Motor neuron (in vitro differentiated cells): Measurements from ENCODE around the gene CEP192. TPM values are rescaled to one million over a fixed set of nuclear protein-coding genes. Genes with fewer than 3 reads are reported as not detected.

Experiments
- ATAC-seq, 8 experiments: fragments of 200-7000 bp; cut with Tn5 transposase; replicated peaks in 6 of 8; 2 replicates each; pipeline ENCODE4 v1.8.0; 2021; ENCODE audit warnings: mild to moderate bottlenecking in 8 of 8, moderate library complexity in 8 of 8
- H3K27ac ChIP-seq, 2 donors: fragments of 250-450 bp; sonication (Bioruptor Pico); 2 replicates each; pipeline ENCODE4 v1.9.0; 2021; ENCODE audit warnings: antibody characterized with exemption in 2 of 2, mild to moderate bottlenecking in 2 of 2, moderate library complexity in 1 of 2
- H3K4me1 ChIP-seq, 2 donors: fragments of 250-450 bp; sonication (Bioruptor Pico); replicated peaks in 1 of 2; 2 replicates each; pipeline ENCODE4 v1.6.1; 2021; ENCODE audit warnings: antibody characterized with exemption in 2 of 2, mild to moderate bottlenecking in 2 of 2, moderate library complexity in 1 of 2
- H3K4me3 ChIP-seq, 5 donors: fragments of 250-450 bp; sonication (Bioruptor Pico); 2 replicates each; pipeline ENCODE4 v1.9.0; 2021; ENCODE audit warnings: antibody characterized with exemption in 5 of 5, mild to moderate bottlenecking in 5 of 5, moderate library complexity in 4 of 5
- WGBS, 10 experiments: fragments of 450-650 bp; shearing (Covaris generic); methylation state at CpG; one replicate each; pipeline ENCODE4 v1.0.0; 2022; 5-methylcytosine and 5-hydroxymethylcytosine counted together
- in situ Hi-C, 9 experiments: fragments of 400-800 bp; cut with MboI; loops; one replicate each; pipeline ENCODE4 v1.15.0; 2021; ENCODE audit warnings: low sequenced_read_pairs in 9 of 9, low pct_unique_long_range_greater_than_20kb in 2 of 9; ENCODE audit not compliant: unreplicated experiment in 9 of 9
- total RNA-seq, 8 experiments: library from RNA; unstranded; fragments of 300-600 nt; gene quantifications; 2 replicates each; pipeline versions ENCODE4 v1.2.3 to v1.2.4, GENCODE V29; 2022

CEP192 gene, protein sequence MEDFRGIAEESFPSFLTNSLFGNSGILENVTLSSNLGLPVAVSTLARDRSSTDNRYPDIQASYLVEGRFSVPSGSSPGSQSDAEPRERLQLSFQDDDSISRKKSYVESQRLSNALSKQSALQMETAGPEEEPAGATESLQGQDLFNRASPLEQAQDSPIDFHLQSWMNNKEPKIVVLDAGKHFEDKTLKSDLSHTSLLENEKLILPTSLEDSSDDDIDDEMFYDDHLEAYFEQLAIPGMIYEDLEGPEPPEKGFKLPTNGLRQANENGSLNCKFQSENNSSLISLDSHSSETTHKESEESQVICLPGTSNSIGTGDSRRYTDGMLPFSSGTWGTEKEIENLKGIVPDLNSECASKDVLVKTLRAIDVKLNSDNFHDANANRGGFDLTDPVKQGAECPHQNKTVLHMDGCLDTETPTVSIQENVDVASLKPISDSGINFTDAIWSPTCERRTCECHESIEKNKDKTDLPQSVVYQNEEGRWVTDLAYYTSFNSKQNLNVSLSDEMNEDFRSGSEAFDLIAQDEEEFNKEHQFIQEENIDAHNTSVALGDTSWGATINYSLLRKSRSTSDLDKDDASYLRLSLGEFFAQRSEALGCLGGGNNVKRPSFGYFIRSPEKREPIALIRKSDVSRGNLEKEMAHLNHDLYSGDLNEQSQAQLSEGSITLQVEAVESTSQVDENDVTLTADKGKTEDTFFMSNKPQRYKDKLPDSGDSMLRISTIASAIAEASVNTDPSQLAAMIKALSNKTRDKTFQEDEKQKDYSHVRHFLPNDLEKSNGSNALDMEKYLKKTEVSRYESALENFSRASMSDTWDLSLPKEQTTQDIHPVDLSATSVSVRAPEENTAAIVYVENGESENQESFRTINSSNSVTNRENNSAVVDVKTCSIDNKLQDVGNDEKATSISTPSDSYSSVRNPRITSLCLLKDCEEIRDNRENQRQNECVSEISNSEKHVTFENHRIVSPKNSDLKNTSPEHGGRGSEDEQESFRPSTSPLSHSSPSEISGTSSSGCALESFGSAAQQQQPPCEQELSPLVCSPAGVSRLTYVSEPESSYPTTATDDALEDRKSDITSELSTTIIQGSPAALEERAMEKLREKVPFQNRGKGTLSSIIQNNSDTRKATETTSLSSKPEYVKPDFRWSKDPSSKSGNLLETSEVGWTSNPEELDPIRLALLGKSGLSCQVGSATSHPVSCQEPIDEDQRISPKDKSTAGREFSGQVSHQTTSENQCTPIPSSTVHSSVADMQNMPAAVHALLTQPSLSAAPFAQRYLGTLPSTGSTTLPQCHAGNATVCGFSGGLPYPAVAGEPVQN (N-terminal part only)
- total RNA-seq = 10 to 100 TPM; 12.0 to 31.6 (median 22.0) TPM

DNA sequence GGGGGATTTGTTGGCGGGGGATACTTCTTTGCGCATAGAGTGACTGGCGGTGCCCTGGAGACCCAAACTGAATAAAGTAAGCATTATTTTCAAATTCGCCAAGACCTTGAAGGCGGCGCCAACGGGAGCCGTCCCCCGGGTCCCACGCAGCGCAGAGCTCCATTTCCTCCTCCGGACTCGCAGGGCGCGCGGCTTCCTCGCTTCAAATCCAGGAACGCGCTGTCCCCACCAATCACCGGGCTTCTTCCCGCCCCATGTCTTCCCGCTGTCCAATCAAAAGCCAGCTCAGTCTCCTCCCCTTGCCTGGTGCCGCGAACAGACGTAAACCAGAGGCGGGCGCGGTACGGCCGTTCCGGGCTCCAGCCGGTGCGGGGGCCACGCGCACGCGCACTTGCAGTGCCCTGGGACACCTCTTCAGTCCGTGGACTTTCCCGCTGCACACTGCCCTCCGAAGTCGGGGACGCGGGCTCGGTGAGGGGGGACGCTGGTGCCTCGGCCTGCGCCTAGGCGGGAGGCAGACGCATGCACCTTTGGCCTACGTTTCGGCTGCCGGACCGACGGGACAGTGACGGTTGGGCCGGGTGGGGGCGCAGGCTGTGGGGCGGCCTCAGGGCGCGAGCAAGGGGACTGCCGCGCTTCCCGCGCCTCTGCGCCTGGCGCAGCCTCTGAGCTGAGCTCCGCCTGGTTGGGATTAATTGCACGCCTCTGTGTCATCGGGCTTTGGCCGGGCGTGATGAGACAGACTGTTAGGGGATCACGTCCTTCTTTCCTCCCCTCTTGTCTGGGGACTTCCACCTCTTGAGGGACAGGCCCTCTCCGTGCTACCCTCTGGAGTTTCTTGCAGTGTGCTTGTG, at the start of gene CEP192:
TSS of gene CEP192 (plus strand) at position 396 of the 854 bp plus-strand sequence. CDS start 8,063 bp downstream, outside the sequence.
- Histone ChIP-seq H3K4me1 (peaks cover 4 to 7% of the 10 kb centered on the region in 2 donors), H3K27ac (peak within 1 kb of the TSS; percentile 81 to 89), H3K4me3 (peak within 1 kb of the TSS; percentile 55 to 96 (median 87))
- WGBS, 10 experiments = 0 to 4% (median 0%) methylated on average over 2 to 32 of the region's 73 CpGs; no CpG with 5 or more reads in 5 of the 10 experiments
- ATAC-seq = peak; percentile 87 to 95 (median 93)
- in situ Hi-C loops = loop anchor here in 1 of 9 experiments (25.0 kb wide), 1 partner anchor 96 kb away; no protein-coding TSS in a partner anchor

DNA sequence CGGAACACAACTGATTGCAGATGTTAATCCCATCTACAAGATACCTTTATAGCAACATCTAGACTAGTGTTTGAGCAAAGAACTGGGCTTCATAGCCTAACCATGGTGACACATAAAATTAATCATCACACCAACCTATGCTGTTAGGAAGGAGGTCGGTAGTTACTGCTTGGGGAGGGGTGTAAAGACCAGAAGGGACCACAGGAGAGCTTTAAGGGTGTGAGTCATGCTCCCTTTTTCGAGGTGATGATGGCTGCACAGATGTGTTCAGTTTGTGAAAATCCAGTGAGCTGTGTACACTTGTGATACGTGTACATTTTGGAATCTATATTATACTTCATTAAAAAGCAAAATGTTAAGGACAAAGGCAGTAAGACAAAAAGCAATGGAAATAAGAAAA, 47.9 kb upstream of the CEP192 start:
- Histone ChIP-seq H3K27ac (no peak overlapping the region), H3K4me3 (no peak overlapping the region), H3K4me1 (peaks cover 5 to 7% of the 10 kb centered on the region in 2 donors)
- ATAC-seq = no peak
- WGBS, 10 experiments = 23 to 100% (median 71%) methylated on average over 1 to 4 of the region's 4 CpGs; no CpG with 5 or more reads in 1 of the 10 experiments
- in situ Hi-C loops = loop anchor here in 4 of 9 experiments (25.0 kb wide), 3 partner anchors 206 to 531 kb away; partner anchors contain the start of genes CEP76 (in 1 of the 4), PRELID3A (in 1 of the 4) and PSMG2 (in 1 of the 4)

DNA sequence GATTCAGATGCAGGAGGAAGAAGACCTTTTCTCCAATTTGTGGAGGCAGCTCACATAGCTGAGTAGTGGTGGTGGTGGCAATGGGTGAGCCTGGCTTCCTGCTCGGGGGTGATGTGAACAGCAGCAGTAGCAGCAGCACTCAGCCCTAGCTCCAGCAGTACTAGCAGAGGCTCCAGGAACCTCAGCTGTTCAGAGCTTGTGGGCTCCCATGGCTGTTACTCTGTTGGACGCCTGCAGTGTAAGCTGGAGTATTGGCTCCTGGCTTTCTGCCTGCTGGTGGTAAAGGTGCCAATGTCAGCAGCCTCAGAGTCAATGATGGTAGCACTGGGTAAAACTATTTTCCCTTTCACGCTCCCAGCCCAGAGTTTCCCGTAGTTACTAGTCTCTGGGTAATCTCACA, 46.5 kb upstream of the CEP192 start:
- H3K4me1 ChIP-seq = peaks cover 5 to 11% of the 10 kb centered on the region in 2 donors
- in situ Hi-C loops = loop anchor here in 4 of 9 experiments (25.0 kb wide), 3 partner anchors 207 to 532 kb away; partner anchors contain the start of genes CEP76 (in 1 of the 4), PRELID3A (in 1 of the 4) and PSMG2 (in 1 of the 4)
- no peak for ATAC-seq
- H3K27ac ChIP-seq = no peak overlapping the region
- no peak overlapping the region for H3K4me3 ChIP-seq
- WGBS, 10 experiments = 34 to 100% (median 90%) methylated on average over 1 to 4 of the region's 4 CpGs; no CpG with 5 or more reads in 2 of the 10 experiments

DNA sequence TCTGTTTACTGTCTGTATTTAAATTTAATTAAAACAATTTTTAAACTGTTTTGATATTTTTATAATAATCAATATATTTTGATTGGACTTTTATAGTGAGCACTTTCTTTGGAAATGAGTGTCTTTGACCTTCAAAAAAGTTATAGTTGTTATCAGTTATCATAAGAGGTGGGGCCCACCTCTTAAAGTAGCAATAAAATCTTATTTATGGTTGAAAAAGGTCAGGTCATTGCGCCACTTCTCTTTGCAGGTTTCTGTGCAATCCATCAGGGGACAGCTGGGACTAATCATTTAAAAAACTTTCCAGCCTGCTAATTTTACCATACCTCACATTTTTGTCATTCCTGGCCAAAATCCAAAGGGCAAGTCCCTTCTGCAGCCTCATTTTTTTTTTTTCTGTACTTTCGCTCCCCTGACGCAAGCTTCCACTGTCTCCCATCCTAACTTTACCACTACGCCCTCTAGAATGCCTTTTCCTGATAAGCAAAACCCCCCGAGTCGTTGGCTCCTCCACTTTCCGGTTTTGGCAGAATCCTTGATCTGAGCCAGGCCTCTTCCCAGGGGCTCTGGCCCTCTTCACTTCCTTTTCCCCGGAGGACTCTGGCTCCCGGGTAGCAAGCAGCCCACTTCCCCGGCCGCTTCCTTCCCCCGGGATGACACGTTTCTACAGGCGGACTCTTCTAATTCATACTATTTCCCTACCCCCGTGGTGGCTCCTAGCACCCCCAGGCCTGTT, 44.4 kb upstream of the CEP192 start:
- in situ Hi-C loops = loop anchor here in 4 of 9 experiments (25.0 kb wide), 3 partner anchors 209 to 534 kb away; partner anchors contain the start of genes CEP76 (in 1 of the 4), PRELID3A (in 1 of the 4) and PSMG2 (in 1 of the 4)
- Histone ChIP-seq H3K4me3 (peak overlapping the region; percentile 52 to 92 (median 84)), H3K27ac (peak overlapping the region in 1 of 2 donors; percentile 7), H3K4me1 (peaks cover 5 to 11% of the 10 kb centered on the region in 2 donors)
- peak in 4 of 8 experiments; percentile 0 to 6 (median 2) for ATAC-seq
- WGBS, 10 experiments = 0 to 40% (median 4%) methylated on average over 1 to 14 of the region's 15 CpGs

DNA sequence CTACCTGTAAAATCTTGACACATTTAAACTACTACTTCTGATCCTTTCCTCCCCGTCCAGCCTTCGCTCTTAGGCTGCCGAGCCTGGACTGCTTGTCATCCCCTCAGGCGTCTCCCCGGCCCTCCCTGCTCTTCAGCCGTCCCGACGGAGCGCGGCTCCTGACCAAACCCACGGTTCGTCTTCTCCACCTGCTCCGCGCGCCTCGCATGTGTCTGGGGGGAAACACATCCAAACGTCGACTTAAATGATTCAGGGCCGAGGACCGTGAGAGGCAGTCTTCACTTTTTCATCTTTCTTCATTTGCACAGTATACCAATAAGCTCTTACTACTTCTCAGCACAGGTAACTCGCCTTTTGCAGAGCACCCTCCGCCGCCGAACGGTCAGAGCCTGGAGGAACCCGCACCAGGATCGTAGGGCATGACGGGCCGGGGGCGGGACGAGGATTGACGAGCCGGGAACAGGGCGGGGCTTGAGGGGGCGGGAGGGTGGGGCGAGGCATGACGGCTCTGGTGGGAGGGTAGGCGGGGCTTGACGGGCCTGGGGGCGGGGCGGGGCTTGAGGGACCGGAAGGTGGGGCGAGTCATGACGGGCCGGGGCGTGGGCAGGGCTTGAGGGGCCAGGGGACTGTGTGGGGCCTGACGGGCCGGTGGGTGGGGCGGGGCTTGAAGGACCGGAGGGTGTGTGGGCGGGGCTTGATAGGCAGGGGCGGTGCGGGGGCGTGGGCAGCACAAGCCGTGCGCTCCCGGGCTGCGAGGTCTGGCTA, 43.7 kb upstream of the CEP192 start, which contains the start of gene SEH1L:
TSS of gene SEH1L (plus strand) at position 727 of the 765 bp plus-strand sequence. CDS start 111 bp downstream, outside the sequence.
- in situ Hi-C loops = loop anchor here in 4 of 9 experiments (25.0 kb wide), 3 partner anchors 210 to 535 kb away; partner anchors contain the start of genes CEP76 (in 1 of the 4), PRELID3A (in 1 of the 4) and PSMG2 (in 1 of the 4)
- Histone ChIP-seq H3K4me1 (peaks cover 5 to 11% of the 10 kb centered on the region in 2 donors), H3K27ac (peak within 1 kb of the TSS; percentile 93 to 97), H3K4me3 (peak within 1 kb of the TSS; percentile 63 to 92 (median 84))
- WGBS, 10 experiments = 0 to 3% (median 0%) methylated on average over 2 to 17 of the region's 58 CpGs; no CpG with 5 or more reads in 5 of the 10 experiments
- ATAC-seq = peak; percentile 82 to 94 (median 90)

DNA sequence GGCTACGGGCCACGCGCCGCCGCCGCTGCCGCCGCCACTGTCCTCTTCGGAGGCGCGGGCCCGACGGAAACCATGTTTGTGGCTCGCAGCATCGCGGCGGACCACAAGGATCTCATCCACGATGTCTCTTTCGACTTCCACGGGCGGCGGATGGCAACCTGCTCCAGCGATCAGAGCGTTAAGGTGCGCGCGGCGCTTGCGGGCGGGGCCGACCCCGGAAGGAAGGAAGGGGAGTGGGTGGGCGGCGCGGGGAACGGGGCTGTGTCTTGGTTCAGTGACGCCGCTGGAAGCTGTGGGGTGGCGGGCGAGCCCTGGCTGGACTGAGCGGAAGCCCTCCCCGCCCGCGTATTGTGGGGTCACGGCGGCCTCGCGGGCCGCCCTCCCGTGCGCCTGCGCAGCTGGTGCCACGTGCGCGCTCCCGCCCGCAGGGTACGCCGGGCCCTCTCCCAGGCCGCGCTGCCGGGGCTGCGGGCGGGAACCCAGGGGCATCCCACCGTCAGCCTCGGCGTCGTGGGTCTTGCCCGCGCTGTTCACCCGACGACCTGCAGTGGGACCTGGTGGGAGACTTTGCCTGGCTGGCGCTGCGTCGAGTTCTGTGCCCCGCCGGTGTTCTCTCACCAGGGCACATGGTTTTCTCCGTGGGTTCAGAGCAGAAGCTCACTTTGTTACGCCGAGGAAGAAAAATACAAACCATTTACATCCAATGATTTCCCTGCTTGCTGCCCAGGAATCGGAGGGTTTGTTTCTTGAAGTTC, 42.9 kb upstream of the CEP192 start:
- peak overlapping the region; percentile 93 to 97 for H3K27ac ChIP-seq
- in situ Hi-C loops = loop anchor here in 4 of 9 experiments (25.0 kb wide), 3 partner anchors 211 to 536 kb away; partner anchors contain the start of genes CEP76 (in 1 of the 4), PRELID3A (in 1 of the 4) and PSMG2 (in 1 of the 4)
- peak overlapping the region; percentile 63 to 92 (median 84) for H3K4me3 ChIP-seq
- peak; percentile 64 to 83 (median 78) for ATAC-seq
- WGBS, 10 experiments = 1 to 80% (median 16%) methylated on average over 1 to 14 of the region's 81 CpGs; no CpG with 5 or more reads in 3 of the 10 experiments
- peaks cover 5 to 11% of the 10 kb centered on the region in 2 donors for H3K4me1 ChIP-seq

DNA sequence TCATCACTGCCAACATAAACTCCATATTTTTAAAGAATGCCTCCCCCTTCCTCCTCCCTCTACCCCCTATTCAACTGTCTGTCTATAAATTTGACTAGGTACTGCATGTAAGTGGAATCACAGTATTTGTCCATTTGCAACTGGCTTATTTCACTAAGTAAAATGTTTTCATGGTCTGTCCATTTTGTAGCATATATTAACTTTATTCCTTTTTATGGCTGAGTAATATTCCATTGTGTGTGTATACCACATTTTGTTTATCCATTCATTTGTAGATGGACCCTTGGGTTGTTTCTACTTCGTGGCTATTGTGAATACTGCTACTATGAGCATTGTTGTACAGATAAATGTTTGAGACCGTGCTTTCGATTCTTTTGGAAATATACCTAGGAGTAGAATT, 32.7 kb upstream of the CEP192 start:
- Histone ChIP-seq H3K4me3 (no peak overlapping the region), H3K4me1 (no peaks in the 10 kb centered on the region), H3K27ac (no peak overlapping the region)
- in situ Hi-C loops = no loop called here
- ATAC-seq = no peak
- WGBS, 10 experiments = 87 to 100% (median 98%) methylated on average over 1 to 3 of the region's 3 CpGs

DNA sequence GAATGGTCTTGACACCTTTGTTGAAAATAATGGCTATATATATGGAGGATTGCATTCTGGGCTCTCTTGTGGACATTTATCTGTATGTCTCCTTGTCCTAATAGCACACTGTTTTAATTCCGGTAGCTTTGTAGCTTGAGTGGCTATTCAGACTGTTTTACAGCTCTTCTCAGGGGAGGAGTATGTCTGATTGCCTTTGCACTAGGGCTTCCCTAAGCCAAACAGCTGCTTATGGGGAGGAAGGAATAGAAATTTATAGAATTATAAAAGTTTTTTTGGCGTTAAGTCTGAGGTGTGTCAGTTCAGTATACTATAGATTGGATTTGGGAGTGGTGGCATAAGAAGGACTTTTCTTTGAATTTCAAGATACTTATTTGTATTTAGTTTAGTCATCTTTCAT, 30.8 kb upstream of the CEP192 start:
- Histone ChIP-seq H3K4me1 (no peaks in the 10 kb centered on the region), H3K27ac (no peak overlapping the region), H3K4me3 (no peak overlapping the region)
- in situ Hi-C loops = no loop called here
- WGBS, 10 experiments = 0 to 100% (median 68%) methylated on average over 1 to 2 of the region's 2 CpGs; no CpG with 5 or more reads in 2 of the 10 experiments
- peak in 2 of 8 experiments; percentile 11 to 16 for ATAC-seq

DNA sequence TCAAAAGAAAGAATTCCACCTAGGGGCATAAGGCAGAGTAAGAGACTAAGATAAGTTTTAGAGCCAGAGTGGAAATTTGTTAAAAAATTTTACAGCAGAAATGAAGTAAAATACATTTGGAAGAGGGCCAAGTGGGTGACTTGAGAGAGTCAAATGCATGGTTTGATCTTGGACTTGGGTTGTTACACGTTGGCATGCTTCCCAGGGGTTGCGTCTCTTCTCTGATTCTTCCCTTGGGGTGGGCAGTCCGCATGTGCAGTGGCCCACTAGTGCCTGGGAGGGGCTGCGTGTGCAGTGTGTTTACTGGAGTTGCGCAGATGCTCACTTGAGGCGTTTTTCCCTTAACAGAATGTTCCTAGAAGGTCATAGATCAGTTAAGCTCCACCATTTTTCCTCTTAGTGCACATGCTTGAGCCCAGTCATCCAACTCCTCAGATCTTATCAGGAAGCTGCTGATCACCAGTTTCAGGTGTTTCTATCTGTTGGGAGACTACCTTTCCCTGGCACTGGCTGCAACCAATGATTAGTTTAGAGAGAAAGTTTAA, 30.2 kb upstream of the CEP192 start:
- peak in 3 of 8 experiments; percentile 25 to 60 (median 43) for ATAC-seq
- H3K27ac ChIP-seq = no peak overlapping the region
- no peaks in the 10 kb centered on the region for H3K4me1 ChIP-seq
- in situ Hi-C loops = no loop called here
- H3K4me3 ChIP-seq = no peak overlapping the region
- WGBS, 10 experiments = 19 to 100% (median 75%) methylated on average over 1 to 5 of the region's 6 CpGs; no CpG with 5 or more reads in 4 of the 10 experiments
